ENCODE data around the gene GTPBP4.

- TF ChIP-seq, protein P1, sequence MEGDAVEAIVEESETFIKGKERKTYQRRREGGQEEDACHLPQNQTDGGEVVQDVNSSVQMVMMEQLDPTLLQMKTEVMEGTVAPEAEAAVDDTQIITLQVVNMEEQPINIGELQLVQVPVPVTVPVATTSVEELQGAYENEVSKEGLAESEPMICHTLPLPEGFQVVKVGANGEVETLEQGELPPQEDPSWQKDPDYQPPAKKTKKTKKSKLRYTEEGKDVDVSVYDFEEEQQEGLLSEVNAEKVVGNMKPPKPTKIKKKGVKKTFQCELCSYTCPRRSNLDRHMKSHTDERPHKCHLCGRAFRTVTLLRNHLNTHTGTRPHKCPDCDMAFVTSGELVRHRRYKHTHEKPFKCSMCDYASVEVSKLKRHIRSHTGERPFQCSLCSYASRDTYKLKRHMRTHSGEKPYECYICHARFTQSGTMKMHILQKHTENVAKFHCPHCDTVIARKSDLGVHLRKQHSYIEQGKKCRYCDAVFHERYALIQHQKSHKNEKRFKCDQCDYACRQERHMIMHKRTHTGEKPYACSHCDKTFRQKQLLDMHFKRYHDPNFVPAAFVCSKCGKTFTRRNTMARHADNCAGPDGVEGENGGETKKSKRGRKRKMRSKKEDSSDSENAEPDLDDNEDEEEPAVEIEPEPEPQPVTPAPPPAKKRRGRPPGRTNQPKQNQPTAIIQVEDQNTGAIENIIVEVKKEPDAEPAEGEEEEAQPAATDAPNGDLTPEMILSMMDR (IDR thresholded peaks at IDR 0.05; ENCODE audit: insufficient read depth, low read depth, low read length): no peak
- TF ChIP-seq EZH2 (IDR thresholded peaks at IDR 0.05; ENCODE audit: insufficient read depth, low read length): no peak
Observed at GRCh38 chr10:1064964-1065247, 76.7 kb downstream of the GTPBP4 start.
